Measurements from ENCODE around the gene RET. TPM values are rescaled to one million over a fixed set of nuclear protein-coding genes. Genes with fewer than 3 reads are reported as not detected.

RET gene
- total RNA-seq, 6 donors from 2014 or later: 0.11 to 0.98 (median 0.30) TPM; not detected in 1

- WGBS, 2 donors: 20 to 78% methylated on average over 1 to 9 of the region's 9 CpGs
- no peak for ATAC-seq (ENCODE audit: low FRiP score in 2 of 2)
Measured at GRCh38 chr10:43061760-43062159, 15.1 kb upstream of the RET start.

GRCh38 chr10:43062402-43063160 lies 14.3 kb upstream of the RET start:
- ATAC-seq (ENCODE audit: low FRiP score in 2 of 2): no peak
- no peaks in the 10 kb centered on the region for H3K27me3 ChIP-seq

More at GRCh38 chr10:43061760-43062159, 15.1 kb upstream of the RET start:
- Histone ChIP-seq H3K9me3 (no peaks in the 10 kb centered on the region), H3K27me3 (no peaks in the 10 kb centered on the region), H3K4me1 (no peaks in the 10 kb centered on the region), H3K27ac (no peak overlapping the region), H3K4me3 (no peak overlapping the region), H3K36me3 (no peaks in the 10 kb centered on the region)
- TF ChIP-seq EP300 (IDR thresholded peaks at IDR 0.05) (no peak), CTCF (IDR thresholded peaks at IDR 0.05) (no peak), POLR2AphosphoS5 (IDR thresholded peaks at IDR 0.05) (no peak), POLR2A (IDR thresholded peaks at IDR 0.05) (no peak)
- no peak for DNase-seq

GRCh38 chr10:43064331-43065075 lies 12.4 kb upstream of the RET start:
- H3K27ac ChIP-seq: no peak overlapping the region
- TF ChIP-seq CTCF (IDR thresholded peaks at IDR 0.05) (no peak), EP300 (IDR thresholded peaks at IDR 0.05) (no peak), POLR2AphosphoS5 (IDR thresholded peaks at IDR 0.05) (no peak), POLR2A (IDR thresholded peaks at IDR 0.05) (no peak)

More at GRCh38 chr10:43062402-43063160, 14.3 kb upstream of the RET start:
- Histone ChIP-seq H3K4me1 (no peaks in the 10 kb centered on the region), H3K27ac (no peak overlapping the region), H3K4me3 (no peak overlapping the region), H3K36me3 (no peaks in the 10 kb centered on the region), H3K9me3 (no peaks in the 10 kb centered on the region)
- 78 to 88% methylated on average over 5 to 18 of the region's 18 CpGs for WGBS, 2 donors
- TF ChIP-seq CTCF (IDR thresholded peaks at IDR 0.05) (no peak), POLR2AphosphoS5 (IDR thresholded peaks at IDR 0.05) (no peak), POLR2A (IDR thresholded peaks at IDR 0.05) (no peak), EP300 (IDR thresholded peaks at IDR 0.05) (no peak)
- DNase-seq: no peak

GRCh38 chr10:43065234-43065633 lies 11.6 kb upstream of the RET start:
- WGBS, 2 donors: 75 to 100% methylated on average over 1 of the region's 1 CpG
- DNase-seq (no peak), ATAC-seq (ENCODE audit: low FRiP score in 2 of 2) (no peak)
- Histone ChIP-seq H3K36me3 (no peaks in the 10 kb centered on the region), H3K9me3 (no peaks in the 10 kb centered on the region), H3K4me3 (no peak overlapping the region), H3K4me1 (no peaks in the 10 kb centered on the region), H3K27me3 (no peaks in the 10 kb centered on the region), H3K27ac (no peak overlapping the region)
- TF ChIP-seq CTCF (IDR thresholded peaks at IDR 0.05) (no peak), POLR2A (IDR thresholded peaks at IDR 0.05) (no peak), EP300 (IDR thresholded peaks at IDR 0.05) (no peak), POLR2AphosphoS5 (IDR thresholded peaks at IDR 0.05) (no peak)

More at GRCh38 chr10:43064331-43065075, 12.4 kb upstream of the RET start:
- H3K4me3 ChIP-seq: no peak overlapping the region
- WGBS, 2 donors: 78 to 79% methylated on average over 2 to 11 of the region's 11 CpGs
- ATAC-seq (ENCODE audit: low FRiP score in 2 of 2): no peak
- no peaks in the 10 kb centered on the region for H3K9me3 ChIP-seq
- DNase-seq: no peak
- no peaks in the 10 kb centered on the region for H3K27me3 ChIP-seq
- H3K36me3 ChIP-seq: no peaks in the 10 kb centered on the region
- no peaks in the 10 kb centered on the region for H3K4me1 ChIP-seq
